Activated CD4-positive, alpha-beta T cell treated with anti-CD3 and anti-CD28 coated beads, Interleukin-2, amount 50 U/mL, for 4 hours (primary cell): ENCODE data around the gene CYB5A.

Experiments
- DNase-seq, 2 experiments: peaks; one replicate each; pipeline ENCODE4 v3.0.0-alpha.2; 2020

Gene CYB5A

DNA sequence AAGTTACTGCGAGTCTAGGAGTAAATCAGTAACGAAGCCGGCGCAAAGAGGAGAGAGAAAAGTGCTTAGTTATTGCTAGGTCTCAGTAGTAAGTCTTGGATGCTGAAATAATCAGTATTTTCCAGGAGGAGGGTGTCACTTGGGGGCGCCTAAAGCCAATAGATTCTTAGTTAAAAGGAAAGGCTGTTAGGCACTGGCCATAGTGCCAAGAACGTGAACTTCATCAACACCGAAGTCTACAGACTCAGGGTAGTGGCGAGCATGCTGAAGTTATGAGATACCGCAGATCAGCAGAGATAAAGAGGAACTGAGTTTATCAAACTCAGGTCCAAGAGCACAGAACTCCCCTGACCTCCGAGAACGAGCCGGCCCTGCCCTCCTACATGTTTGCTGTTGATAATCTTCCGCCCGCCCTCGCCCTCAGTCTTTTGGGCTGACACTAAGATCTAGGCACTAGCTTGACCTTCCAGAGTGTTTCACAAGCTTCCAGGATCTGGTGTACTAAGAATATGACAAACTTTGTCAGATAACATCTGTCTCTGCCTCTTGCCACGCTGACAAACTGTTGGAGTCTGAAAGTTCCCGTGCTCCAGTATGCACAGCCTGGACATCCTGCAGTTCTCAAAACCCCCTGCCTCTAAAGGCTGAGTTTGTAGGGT lies 49.2 kb downstream of the CYB5A start:
- no peak for DNase-seq

DNA sequence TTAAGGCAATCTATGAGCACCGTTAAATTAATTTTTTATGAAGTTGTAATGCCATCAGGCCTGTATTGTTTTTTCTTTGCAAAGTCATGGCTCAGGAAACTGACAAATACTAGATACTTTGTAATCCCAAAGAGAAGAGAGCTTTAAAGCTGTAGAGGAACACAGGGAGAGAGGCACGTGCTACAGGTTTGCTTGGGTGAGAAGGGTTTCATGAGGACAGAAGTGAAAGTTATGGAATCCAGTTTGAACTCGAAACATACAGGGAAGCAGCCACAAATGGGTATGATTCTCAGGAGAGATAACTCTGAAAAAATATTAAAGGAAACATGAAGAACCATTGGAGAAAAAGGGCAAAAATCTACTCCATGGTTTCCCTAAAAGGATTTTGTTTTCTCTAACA lies 49.8 kb downstream of the CYB5A start:
- DNase-seq, result no peak

DNA sequence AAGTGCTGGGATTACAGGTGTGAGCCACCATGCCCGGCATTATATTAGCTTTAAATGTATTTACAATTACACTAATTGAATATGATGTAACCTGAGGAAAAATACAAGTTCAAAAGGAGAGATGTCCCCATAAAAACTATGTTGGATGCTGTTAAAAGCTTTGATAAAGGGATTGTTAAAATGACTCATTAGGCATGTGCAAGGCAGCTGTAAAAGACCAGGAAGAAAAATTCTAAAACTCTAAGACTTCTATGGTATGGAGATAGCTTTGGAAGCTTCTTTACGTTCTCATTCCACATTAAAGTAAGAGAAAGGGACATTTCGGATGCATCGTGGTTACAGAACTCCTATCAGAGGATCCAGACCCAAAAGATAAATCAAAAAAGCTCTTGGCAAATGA lies 50.3 kb downstream of the CYB5A start:
- no peak for DNase-seq

DNA sequence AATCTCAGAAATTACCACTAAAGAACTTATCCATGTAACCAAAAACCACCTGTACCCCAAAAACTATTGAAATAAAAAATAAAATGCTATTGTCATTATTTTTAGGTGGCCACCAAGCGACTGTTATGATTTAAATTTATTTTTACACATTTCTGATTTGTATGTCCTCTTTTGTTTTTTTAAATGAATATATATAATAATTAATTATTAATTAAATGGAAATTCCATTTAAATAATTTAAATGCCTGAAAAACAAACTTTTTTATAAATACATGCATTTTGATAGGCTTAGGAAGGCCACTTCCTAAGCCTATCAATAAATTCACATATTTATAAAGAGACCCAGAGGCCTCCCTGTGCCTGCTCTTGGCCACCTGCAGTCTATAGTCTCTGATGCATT lies 52.2 kb downstream of the CYB5A start:
- no peak for DNase-seq

DNA sequence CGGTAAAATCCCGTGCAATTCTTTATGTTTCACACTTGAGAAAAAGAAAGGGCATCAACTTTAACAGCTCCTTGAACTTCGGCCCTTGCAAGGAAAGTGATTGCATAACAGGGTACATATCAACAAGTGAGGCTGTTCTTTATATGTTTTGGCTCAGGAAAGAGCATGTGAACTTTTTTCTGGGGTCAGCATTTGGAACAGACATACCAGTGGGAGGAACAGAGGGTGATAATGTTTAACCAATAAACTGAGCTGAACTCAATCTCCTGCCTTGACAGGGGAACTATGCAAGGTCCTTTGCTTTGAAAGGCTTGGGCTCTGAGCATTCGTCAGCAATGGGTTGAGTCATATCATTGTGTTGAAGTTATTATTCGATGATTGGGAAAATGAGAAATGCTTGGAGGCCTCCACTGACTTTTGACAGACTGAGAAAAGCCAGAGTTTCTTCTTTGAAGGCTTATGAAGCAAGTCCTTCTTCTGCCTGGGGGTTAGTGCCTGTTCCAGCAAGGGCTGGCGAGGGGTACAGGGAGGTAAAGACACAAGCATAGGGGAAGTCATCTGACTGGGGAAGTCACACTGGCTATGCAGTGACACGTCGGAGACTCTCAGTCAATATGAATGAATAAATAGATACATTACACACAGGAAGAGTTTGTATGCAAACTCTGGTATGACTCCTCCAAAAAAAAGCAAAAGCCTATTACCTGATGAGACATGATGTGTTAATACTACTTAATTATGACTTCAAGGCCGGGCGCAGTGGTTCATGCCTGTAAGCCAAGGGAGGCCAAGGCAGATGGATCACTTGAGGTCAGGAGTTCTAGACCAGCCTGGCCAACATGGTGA lies 57.2 kb downstream of the CYB5A start:
- no peak for DNase-seq

DNA sequence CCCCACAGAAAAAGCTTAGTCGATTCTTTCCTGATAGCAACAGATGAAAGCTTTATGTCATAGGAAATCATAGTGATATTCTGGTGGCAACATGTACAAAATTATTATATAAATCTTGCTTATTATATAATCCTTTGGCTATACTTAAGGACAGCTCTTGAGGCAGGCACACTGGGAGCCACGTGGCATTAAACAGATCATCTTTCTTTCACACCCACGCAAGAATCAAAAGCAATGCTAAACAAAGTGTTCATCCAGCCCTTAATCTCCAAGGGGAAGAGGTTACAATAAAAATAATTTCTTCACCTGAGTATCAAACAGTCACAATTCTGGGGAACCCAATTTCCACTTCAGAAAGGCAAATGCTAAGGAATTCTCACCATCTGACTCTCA lies 57.8 kb downstream of the CYB5A start:
- no peak for DNase-seq

DNA sequence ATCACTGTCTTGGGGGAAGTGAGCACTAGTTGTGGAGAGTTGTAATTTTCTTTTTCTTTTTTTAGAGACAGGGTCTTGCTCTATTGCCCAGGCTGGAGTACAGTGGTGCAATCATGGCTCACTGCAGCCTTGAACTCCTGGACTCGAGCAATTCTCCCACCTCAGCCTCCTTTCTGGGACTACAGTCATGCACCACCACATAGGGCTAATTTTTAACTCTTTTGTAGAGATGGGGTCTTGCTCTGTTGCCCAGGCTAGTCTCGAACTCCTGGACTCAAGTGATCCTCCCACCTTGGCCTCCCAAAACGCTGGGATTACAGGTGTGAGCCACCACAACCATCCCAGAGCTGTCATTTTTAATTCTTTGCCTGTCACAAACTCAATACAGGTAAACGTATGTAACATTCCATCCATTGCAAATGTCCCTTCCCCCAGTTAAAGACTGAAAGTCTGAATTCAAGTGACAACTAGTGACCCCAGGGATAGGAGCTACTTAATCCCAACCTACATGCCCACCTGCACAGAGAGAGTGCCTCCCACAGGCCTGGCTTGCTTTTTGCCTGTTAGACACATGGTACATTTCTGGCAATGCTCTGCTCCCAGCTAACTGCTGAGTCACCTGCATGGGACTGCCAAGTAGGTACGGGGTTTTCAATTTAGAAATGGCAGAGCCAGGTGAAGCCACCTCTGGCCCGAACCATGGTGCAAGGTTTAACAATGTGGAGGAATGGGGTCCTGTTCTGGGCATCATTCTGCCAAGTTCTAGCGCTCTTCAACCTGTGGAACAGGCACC lies 60.6 kb downstream of the CYB5A start:
- no peak for DNase-seq

DNA sequence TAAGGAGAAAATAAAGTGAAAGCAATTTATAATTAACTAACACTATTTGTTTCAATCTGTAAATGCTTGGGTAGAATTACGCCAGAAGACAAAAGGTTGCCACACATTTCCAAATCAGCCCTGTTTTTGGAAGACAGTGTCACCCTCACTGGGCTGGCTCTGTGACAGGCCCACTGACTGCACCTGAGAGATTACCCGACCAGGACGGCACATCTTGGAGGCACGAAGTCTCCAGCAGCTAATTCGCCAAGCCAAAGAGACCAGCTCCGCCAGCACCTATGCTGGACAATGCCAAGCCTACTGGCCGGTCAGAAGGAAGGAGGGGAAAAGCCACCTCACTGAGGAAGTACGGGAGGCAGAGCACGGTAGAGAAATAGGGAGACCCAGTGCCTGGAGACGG lies 61.9 kb downstream of the CYB5A start:
- no peak for DNase-seq

DNA sequence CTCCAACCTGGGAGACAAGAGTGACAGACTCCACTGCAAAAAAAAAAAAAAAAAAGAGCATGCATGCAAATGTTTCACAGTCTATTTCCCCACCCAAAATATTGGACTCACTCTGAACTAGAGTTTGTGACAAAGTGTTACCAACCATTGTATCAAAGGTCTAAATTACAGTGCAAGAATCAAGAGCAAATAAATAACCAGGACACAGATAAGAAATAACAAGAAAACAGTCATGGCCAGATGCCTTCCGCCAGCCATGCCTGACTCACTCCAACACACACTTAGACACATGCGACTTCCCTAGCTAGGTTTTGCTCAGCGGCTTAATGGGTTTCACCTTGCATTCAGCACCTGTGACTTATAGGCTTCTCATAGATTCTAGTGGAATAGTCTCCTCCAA lies 62.8 kb downstream of the CYB5A start:
- no peak for DNase-seq

DNA sequence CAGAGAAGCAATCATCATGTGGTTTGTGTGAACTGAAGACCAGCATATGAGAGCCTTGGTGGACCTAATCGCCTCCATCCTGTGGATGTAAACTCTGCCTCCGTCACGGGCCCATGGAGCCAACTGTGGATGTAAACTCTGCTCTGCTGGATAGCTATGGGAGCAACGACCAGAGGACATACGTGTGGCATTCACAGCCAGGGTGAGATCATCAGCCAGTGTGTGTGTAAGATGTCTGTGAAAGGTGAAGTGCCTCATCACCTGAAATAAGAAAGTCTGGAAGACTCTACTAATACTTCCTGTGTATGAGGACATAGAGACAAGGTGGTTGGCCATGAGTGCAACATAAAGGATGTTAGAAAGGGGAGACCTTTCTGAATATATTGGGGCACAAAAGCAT lies 63.5 kb downstream of the CYB5A start:
- no peak for DNase-seq

DNA sequence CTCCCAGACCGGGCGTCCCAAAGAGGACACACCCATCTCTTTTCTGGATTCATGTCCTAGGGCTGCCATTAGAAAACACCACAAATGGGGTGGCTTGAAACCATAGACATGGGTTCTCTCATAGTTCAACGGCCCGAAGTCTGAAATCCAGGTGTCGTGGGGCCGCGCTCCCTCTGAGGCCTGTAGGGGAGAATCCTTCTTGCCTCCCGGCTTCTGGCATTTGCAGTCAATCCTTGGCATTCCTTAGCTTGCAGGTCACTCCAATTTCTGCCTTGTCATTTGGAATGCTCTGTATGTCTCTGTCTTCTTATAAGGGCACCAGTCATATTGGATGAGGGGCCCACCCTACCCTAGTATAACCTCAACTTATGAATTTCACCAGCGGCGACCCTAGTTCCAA lies 65.1 kb downstream of the CYB5A start:
- no peak for DNase-seq

DNA sequence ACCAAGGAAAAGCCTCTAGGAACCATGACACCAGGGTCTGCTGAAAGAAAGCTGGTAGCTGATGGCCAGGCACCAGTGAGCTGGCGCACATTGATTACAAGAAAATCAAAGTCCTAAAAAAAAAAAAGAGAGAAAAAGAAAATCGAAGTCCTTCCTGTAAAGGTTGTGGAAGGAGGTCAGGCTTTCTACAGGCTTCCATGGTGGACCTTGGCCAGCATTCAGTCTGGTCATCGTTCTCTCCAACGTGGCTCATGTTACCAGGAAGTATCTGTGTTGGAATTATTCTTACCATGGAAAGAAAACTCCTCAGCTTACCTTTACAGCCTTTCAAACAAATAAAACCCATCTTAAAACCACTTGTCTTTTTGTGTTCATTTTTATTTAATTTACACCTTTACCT lies 65.6 kb downstream of the CYB5A start:
- DNase-seq, result no peak

DNA sequence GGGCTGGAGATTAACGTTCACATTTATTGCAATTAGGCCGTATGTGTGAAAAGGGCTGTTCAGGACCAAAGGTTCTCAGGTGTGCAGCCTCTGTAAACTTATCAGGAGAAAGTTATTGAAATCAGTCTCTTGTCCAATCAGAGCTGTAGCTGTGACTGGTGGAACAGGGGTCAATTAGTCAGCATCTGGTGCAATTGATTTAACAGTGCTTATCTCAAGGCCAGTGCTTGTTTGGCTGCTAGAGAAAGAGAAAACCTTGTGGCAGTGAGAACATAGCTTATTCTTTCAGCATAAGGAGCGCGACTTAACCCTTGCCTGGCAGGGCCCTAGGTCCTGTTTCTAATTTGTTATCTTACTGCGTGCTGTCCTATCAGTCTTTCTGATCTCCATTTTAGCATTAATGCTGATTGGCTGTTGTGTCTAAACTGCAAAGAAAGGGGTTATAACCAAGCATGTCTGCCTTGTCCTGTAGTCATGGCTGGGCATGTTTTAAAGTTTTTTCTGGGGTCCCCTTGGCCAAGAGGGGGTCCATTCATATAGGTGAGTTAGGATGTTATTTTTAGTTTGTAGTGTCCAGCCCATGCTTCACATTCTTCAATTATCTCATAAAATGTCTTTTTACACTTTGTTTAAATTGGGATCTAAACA lies 66.4 kb downstream of the CYB5A start:
- DNase-seq, result no peak

DNA sequence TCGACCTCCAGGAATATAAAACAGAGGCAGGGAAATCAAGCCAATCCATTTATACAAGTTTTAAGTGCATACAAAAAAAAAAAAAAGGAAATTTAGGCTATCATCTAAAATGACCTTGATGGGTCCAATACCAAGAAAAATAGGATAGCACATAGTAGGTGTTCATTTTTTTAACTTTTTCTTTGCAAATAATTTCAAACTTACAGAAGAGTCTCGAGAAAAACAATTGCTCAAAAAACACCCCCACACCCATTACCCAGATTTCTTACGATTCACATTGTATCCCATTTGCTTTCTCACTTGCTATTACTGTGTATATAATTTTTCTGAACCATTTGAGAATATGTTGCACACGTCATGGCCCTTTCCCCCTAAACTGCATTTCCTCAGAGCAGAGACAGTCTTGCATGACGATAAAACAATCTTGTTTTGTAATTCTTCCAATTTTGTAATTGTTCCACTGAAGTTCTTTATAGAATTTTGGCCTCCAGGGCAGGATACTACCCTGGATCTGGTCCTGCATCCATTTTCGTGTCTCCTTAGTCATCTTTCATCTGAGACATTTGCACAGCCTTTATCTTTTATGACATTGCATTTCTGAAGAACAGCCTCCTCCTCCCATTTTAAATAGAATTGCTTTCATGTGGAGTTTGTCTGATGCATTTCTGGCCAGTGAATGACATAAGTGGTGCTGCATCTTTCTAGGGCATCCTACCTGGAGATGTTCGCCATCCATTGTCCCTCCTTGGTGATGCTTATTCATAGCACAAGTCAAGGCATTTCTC lies 68.9 kb downstream of the CYB5A start:
- no peak for DNase-seq

DNA sequence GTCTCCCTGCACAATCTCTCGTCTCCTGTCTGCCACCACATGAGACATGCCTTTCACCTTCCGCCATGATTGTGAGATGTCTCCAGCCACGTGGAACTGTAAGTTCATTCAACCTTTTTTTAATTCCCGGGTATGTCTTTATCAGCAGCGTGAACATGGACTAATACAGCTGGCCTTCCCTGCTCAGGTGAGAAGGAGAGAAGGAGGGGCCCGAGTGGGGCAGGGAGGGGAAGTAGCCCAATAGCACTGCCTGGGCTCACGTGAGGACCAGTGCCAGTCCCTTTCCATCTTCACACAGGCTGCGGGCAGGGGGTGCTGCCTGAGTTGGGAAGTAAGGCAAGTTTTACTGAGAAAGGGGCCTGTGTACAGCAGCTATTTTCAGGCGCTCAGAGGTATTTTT lies 70.7 kb downstream of the CYB5A start:
- no peak for DNase-seq

DNA sequence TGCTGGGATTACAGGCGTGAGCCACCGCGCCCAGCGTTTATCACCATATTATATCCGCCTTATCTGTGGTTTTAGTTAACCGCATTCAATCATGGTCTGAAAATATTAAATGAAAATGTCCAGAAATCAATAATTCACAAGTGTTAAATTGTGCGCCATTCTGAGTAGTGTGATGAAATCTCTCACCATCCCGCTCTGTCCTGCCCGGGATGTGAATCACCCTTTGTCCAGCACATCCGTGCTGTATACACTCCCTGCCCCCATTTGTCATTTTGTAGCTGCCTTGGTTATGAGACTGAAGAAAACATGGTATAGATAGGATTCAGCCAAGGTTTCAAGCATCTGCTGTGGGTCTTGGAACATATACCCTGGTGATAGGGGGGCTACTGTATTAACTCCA lies 72.7 kb downstream of the CYB5A start:
- no peak for DNase-seq

DNA sequence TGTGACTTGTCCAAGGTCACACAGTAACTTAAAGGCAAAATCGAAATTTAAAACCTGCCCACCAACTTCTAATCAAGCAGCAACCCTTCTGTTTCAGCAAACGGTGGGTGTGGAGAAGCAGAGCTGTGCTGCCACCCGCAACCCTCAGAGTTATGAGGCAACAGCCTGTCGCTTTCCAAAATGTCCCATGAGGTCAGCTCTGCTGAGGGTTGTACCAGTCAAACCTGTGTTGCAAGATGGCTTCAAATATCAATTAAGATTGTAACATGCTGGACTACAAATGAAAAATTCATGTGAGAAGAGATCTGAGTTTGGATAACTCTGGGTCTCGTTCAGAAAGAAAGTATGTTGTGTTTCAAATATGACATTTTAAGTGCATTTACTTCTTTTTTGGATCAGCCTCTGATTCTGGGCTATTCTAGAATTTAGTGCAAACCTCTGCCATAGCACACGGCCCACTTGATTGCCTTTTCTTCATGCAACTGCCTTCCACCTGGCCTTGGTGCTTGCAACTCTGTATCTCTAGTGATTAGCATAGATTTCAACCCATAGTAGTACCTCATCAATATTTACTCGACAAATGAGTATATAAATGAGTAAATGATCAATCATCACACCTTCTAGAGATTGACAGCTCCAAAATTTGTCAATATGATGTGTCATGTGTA lies 74.2 kb downstream of the CYB5A start:
- DNase-seq, result no peak

DNA sequence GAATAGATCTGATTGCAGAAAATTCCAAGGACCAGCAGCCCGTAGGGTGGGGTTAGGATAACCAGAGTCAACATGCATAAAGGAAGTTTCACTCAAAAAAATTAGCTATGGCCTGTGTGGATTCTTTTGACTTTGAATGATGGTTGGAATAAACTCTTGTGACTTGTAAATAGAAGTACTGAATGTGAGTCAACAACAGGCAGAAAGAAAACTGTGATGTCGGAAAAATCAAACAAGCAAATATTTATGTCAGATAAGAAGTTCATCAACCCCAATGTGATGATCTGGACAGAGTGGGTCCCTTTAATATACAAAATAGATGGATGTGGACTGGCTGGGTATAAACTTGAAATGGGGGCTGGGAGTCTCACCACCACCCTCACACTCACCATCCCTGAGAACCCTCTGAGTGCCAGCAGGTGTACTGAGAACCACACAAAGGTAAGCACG lies 75.1 kb downstream of the CYB5A start:
- DNase-seq, result no peak

DNA sequence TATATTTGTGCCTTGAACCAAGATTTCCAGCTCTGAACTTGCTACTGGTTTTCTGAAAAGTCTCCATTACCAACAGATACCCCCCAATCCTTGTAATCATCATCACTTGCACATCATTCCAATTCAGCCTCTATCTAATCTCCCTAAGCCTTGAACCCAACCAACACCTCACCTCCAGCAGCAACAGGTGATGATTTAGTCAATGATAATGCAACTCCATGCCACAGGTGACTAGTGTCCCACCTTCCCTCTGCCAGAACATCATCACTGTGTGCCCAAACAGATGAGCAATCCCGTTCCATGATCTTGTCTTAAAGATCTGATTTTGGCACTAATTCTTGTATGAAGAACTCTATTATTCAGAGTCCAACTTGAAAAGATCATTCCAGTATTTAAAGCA lies 75.9 kb downstream of the CYB5A start:
- DNase-seq, result no peak

DNA sequence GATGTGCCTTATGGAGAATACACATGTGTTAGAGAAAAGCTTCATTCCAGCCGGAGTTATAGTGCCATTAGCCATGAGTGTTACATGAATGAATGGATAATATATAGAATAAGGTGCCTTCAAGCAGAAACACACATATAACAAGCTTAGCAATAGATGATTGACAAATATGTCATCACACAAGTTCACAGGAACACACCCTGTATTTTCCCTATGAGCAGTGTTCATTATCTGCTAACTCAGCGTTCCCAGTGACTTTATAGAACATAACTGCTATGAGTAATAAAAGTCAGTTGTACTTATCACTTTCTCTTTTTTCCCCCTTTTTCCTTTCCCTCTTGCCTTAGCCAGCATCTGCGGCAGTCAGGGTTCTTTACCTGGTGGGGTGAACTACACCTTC lies 78.3 kb downstream of the CYB5A start:
- DNase-seq, result no peak

DNA sequence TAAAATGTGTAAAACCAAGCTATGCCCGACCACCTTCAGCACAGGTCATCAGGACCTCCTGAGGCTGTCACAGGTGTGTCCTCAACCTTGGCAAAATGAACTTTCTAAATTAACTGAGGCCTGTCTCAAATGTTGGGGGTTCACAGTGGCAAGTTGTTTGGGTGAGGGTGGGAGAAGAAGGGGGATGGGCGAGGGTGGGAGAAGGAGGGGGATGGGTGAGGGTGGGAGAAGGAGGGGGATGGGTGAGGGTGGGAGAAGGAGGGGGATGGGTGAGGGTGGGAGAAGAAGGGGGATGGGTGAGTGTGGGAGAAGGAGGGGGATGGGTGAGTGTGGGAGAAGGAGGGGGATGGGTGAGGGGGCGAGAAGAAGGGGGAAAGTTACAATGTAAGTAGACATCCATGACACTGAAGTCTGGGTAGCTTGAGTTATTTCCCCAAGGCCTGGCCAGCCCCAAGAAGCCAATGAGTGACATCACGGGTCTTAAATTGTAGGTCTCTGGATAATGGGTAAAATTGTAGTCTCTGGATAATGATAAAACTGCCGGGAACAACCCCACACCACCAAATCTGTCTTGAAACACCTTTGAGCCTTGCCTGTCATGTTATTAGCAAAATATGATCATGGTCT lies 87.1 kb downstream of the CYB5A start:
- DNase-seq, result no peak
